ENCODE measurements around the gene SERPING1. TPM values are rescaled to one million over a fixed set of nuclear protein-coding genes. Genes with fewer than 3 reads are reported as not detected.

The SERPING1 gene
- polyA plus RNA-seq, 1 of the 3 experiments (the other 2 are of a cell fraction) = 4.5 TPM

DNA sequence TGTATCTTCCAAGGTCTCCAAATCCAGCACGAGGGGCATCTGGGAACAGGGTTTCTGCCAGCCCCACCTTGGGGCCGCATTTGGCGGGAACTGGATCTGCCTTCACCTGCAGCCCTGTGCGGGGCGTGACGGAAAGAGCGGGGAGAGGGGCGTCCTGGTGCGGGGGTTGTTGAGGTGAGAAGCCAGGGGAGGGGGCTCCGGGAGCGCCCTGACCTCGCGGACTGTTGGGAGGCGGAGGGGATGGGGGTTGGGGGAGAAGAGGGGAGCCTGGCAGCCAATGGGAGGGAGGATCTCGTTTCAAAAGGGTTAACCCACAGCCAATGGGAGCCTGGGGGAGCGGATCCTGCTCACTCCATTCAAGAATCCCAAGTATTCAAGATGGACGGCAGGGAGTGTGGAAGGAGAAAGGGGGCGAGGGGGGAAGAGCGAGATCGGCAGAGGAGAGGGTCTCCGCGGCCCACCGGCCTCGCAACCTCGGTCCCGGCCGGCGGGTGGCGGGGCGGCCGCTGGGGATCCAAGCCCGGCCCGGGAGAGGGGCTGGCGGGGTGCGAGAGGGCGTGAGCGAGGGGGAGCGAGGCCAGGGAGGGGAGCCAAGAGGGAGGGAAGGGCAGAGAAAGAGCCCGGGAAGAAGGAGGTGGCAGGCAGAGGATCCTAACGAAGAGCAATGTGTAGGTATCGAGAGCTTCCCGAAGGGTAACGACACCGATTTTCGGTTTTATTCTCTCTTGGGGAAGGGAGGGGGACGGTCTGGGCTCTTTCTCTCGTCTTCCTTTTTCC lies 40.7 kb downstream of the SERPING1 start:
- WGBS (ENCODE audit: low lambda C conversion rate) = 3% methylated on average over 47 of the region's 47 CpGs
- TF ChIP-seq, protein P1, sequence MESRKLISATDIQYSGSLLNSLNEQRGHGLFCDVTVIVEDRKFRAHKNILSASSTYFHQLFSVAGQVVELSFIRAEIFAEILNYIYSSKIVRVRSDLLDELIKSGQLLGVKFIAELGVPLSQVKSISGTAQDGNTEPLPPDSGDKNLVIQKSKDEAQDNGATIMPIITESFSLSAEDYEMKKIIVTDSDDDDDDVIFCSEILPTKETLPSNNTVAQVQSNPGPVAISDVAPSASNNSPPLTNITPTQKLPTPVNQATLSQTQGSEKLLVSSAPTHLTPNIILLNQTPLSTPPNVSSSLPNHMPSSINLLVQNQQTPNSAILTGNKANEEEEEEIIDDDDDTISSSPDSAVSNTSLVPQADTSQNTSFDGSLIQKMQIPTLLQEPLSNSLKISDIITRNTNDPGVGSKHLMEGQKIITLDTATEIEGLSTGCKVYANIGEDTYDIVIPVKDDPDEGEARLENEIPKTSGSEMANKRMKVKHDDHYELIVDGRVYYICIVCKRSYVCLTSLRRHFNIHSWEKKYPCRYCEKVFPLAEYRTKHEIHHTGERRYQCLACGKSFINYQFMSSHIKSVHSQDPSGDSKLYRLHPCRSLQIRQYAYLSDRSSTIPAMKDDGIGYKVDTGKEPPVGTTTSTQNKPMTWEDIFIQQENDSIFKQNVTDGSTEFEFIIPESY (IDR thresholded peaks at IDR 0.05; ENCODE audit: borderline replicate concordance, low read depth) = no peak
- no peak for TF ChIP-seq NFIC (IDR thresholded peaks at IDR 0.05; ENCODE audit: borderline replicate concordance)
- no peak; the same call in 1 of the 2 replicates for TF ChIP-seq REST (IDR thresholded peaks at IDR 0.05; ENCODE audit: low read depth, low read length)
- no peak for TF ChIP-seq EZH2phosphoT487 (IDR thresholded peaks at IDR 0.05; ENCODE audit: borderline replicate concordance, low read depth)
- peak; percentile 90 for TF ChIP-seq TAF1 (IDR thresholded peaks at IDR 0.05; ENCODE audit: borderline replicate concordance, low read depth, low read length)
- TF ChIP-seq POLR2AphosphoS5 (IDR thresholded peaks at IDR 0.05; ENCODE audit: low read depth, low read length) = peak; percentile 89
- TF ChIP-seq RXRA (IDR thresholded peaks at IDR 0.05; ENCODE audit: borderline replicate concordance, low read depth) = no peak
- no peak for TF ChIP-seq RAD21 (IDR thresholded peaks at IDR 0.05; ENCODE audit: low read length)
- TF ChIP-seq RCOR1 (IDR thresholded peaks at IDR 0.05; ENCODE audit: low read length) = peak; percentile 29; the same call in 1 of the 2 replicates
- TF ChIP-seq EP300 (IDR thresholded peaks at IDR 0.05; ENCODE audit: borderline replicate concordance in 1 of 2, low read depth in 1 of 2, low read length in 1 of 2) = no peak
- TF ChIP-seq ELF1 (IDR thresholded peaks at IDR 0.05) = no peak
- TF ChIP-seq JUND (IDR thresholded peaks at IDR 0.05) = no peak
- TF ChIP-seq FOXM1 (IDR thresholded peaks at IDR 0.05; ENCODE audit: low read depth) = 0 out of 2 replicates have a peak, but pooled peaks have one; percentile 3
- TF ChIP-seq, protein P2, sequence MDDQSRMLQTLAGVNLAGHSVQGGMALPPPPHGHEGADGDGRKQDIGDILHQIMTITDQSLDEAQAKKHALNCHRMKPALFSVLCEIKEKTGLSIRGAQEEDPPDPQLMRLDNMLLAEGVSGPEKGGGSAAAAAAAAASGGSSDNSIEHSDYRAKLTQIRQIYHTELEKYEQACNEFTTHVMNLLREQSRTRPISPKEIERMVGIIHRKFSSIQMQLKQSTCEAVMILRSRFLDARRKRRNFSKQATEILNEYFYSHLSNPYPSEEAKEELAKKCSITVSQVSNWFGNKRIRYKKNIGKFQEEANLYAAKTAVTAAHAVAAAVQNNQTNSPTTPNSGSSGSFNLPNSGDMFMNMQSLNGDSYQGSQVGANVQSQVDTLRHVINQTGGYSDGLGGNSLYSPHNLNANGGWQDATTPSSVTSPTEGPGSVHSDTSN (IDR thresholded peaks at IDR 0.05) = no peak
- TF ChIP-seq SMC3 (IDR thresholded peaks at IDR 0.05; ENCODE audit: low read depth, low read length) = no peak
- TF ChIP-seq YY1 (IDR thresholded peaks at IDR 0.05; ENCODE audit: low read depth) = peak; percentile 91
- no peak for TF ChIP-seq FOXJ3 (CRISPR knock-in tag; IDR thresholded peaks at IDR 0.05)
- TF ChIP-seq GABPA (IDR thresholded peaks at IDR 0.05; ENCODE audit: low read depth) = no peak
- 0 out of 2 replicates have a peak, but pooled peaks have one; percentile 8 for TF ChIP-seq SIN3A (IDR thresholded peaks at IDR 0.05; ENCODE audit: borderline replicate concordance, low read depth, low read length)
- 0 out of 2 replicates have a peak, but pooled peaks have one; percentile 24 for TF ChIP-seq IRF3 (IDR thresholded peaks at IDR 0.05; ENCODE audit: low read depth, low read length)
- no peak for TF ChIP-seq CTCF (IDR thresholded peaks at IDR 0.05)
- no peak; the same call in 1 of the 2 replicates for TF ChIP-seq RFX5 (IDR thresholded peaks at IDR 0.05; ENCODE audit: low read length)

More for the DNA sequence above, 40.7 kb downstream of the SERPING1 start:
- Histone ChIP-seq H3K27ac (ENCODE audit: low read depth in 2 of 2, low read length in 1 of 2) (peak overlapping the region; percentile 77 to 81), H3K4me1 (ENCODE audit: control insufficient read depth in 1 of 2, insufficient read depth in 2 of 2, low read depth in 1 of 2, low read length in 1 of 2) (peaks cover 14 to 18% of the 10 kb centered on the region in 2 experiments; a peak in 3 of 4 replicates), H4K20me1 (ENCODE audit: insufficient read depth) (peaks cover 29% of the 10 kb centered on the region), H3K4me2 (peak overlapping the region; percentile 99), H3K4me3 (ENCODE audit: low read depth in 2 of 2, low read length in 1 of 2) (peak overlapping the region; percentile 86 to 99), H3K9ac (peak overlapping the region; percentile 99), H3F3A (replicated peaks; ENCODE audit: insufficient read depth) (peaks cover 5% of the 10 kb centered on the region), H3K27me3 (ENCODE audit: insufficient read depth) (no peaks in the 10 kb centered on the region), H3K9me2 (no peaks in the 10 kb centered on the region), H2AFZ (ENCODE audit: low read depth) (peak overlapping the region; percentile 99), H3K9me3 (no peaks in the 10 kb centered on the region), H3K36me3 (replicated peaks in 1 of 2; ENCODE audit: control insufficient read depth in 1 of 2, insufficient read depth in 2 of 2, low read length in 1 of 2) (peaks cover 0 to 3% of the 10 kb centered on the region in 2 experiments), H3K79me2 (ENCODE audit: insufficient read depth) (peaks cover 48% of the 10 kb centered on the region)
- peak; percentile 98 for DNase-seq
- CTCF ChIA-PET = interaction anchor here (1.1 to 17.7 kb wide), 6 partner anchors 11 to 180 kb away, joined by 3 to 326 read pairs (median 10); partner anchors contain the start of genes UBE2L6 and YPEL4
- POLR2A ChIA-PET = interaction anchor here (1.0 to 1.8 kb wide), 2 partner anchors 40 to 70 kb away, joined by 4 to 11 read pairs; partner anchors contain the start of gene UBE2L6
